T-helper 9 cell (primary cell): ENCODE results near the gene NEK10.

Experiments
- DNase-seq: peaks from one replicate; pipeline ENCODE4 v3.0.0-alpha.2; 2020

The NEK10 gene

DNA sequence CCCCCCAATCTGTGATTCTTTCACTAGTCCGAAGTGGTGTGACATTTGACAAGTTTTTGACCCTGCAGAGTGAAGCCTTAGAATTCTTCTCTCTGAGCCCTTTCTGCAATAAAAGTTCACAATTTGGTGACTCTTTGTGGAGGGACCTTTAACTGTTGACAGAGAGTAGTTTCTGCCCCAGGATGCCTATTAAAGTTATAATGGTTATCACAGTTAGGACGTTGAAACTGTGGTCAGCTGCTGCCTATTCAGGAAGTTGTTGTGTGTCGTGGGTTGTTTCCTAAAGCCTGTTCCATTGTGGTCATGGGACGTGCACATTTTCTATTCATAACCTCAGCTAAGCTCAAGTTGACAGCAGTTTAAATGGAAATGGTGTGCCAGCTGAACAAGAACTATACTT lies 274.5 kb downstream of the NEK10 start:
- no peak for DNase-seq

DNA sequence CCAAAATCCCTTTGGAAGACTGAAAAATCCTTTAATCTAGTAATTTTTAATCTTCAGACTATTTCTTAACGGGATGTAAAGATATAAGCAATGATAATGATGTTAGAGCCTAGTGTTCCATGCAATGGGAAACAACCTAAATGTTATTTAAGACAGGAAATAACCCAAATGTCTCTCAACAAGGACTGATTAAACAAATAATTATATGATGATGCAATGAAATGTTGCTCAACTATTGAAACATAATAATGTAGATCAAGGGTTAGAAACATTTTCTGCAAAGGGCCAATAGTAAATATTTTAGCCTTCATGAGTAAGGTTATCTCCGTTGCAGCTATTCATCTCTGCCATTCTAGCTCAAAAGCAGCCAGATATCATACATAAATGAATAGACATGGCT lies 275.4 kb downstream of the NEK10 start:
- DNase-seq: no peak

DNA sequence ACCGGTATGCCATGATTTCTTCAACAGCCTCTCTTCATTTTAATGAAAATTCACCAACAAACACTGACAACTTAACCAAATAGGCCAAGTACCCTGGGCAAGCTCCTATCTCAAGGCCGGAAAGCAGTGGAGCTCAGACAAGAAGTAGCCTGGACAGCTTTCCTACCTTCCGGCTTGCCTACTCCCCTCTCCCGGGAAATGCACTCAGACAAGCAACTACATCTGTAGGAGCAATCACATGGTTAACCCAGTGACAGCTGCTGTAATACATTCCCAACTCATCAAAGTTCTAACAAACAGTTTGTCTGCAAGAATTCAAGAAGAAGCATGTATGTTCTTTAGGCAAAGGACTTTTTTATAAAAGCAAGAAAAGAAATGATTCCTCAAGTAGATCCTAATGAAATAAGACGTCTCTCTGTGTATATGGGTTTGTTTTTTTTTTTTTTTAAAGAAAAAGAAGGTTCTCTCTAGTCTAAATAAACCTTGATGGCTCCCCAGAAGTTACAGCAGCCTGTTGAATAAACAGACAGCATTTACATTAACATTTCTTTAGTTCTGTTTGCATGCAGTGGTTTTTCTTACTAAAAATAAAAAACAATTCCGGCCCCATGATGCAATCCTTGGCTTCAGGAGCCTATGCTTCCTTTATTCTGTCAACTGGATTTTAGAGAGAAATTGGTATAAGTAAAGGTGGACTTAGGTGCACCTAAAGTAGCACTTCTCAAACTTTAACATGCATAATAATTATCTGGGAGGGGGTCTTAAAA lies 278.7 kb downstream of the NEK10 start:
- no peak for DNase-seq

DNA sequence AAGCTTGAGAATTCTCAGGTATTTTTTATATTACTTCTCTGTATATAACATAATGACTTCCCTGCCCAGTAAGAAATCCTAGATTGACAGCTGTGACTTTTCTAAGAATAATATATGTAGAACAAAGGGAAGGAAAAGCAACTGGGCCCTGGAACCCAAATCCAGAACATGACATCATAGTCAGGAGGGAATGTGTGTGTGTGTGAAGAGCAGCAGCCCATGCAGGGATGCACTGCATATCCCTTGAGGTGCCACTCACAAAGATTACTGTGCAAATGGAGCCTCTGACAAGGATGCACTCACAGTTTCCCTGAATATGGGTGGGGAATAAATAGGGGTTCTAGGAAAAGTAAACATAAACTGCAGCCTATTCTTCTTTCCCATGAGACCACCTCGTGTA lies 279.5 kb downstream of the NEK10 start:
- no peak for DNase-seq

DNA sequence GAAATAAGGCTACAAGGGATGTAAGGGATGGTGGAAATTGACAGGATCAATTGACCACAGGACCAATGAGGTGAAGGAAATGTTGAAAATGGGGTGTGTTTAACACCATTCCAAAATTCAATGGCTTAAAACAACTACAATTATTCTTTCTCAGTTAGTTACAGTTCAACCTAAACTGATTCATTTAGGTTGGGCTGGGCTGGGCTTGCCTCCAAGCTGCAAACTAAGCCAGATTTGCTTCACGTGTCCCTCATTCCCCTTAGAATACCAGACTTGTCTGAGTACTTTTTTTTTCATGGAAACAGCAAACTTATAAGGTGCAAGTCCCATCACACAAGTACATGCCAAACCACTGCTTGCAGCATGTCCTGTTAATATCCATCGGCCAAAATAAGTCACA lies 280.1 kb downstream of the NEK10 start:
- DNase-seq: no peak

DNA sequence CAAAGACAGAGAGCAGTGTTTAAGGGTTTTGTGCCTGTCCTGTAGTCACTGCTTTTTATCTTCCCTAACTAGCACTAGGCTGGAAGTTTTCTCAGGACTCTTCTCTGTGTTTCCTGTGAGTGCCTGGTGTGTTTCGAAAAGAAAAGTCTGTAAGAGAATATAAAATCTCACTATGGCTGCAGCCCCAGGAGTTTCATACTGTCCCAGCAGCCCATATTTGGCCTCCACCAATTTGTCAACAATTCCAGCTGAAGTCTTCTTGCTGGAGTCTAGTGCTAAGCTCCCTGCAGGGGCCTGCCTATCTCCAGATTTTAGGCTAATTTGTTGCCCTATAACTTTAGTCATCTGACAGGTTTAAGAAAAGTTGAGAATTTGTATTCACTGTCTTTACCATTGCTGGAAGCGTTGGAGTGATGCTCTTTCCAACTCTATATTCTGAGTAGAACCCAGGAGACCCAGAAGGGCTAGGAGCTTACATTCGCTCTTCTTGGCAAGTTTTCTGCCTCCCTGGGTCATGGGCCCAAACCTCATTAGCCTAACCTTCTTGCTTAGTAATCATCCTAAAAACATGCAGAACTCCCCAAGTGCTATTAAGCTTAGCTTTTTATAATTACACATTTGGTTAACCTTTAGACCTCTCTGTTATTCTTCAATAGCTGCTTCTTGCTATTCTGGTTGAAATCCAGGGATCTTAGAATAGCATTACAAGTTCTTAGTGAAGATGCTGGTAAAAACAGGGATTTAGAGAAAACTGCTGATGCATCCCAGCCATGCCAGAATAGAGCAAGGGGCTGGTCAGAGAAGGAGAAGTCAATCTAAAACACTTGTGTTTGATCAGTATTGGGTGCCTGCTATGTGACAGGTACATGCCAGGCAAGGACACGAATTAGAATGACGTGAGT lies 283.1 kb downstream of the NEK10 start:
- DNase-seq: no peak

DNA sequence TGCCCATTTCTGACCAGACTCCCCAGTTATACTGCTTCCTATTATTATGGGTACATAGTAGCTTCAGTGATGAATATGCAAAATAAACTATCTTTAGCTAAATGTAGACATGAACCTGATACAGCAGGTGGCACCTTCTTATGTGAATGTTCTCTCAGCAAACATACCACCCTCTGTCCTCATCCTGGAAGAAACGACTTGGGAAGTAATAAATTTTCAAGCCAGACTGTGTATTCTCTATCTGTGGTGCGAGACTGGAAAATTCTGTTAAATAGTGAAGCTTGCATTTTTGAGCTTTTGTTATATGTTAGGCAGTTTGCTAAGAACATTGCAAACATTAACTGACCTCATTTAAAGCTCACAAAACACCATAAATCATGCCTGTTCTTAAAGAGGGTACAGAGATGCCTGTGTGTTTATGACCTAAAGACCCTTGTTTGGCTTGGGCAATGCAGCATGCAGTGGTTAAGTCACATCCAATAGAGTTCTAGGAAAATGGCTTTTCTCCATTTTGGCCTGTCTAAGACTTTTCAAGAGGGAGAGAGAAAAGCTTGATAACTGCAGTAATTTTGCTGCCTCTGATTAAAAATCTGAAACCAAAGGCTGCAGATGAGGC lies 287.1 kb downstream of the NEK10 start:
- no peak for DNase-seq

DNA sequence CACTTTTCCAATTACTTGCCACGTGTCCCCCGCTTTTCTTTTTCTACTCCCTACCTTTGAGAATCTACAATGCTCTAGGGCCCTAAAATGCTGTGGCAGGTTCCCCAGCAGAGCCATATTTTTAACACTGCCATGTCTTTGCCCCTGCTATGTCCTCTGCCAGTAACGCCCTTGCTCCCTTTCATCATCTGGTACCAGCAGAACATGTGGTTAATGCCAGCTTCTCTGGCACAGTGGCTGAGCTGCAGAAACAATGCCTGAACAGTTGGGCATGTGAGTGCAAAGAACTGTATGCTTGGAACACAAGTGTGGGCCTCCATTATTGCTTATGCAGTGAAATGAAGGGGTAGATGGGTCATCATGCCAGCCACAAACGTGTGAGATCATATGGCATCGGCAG lies 287.6 kb downstream of the NEK10 start:
- DNase-seq: no peak

DNA sequence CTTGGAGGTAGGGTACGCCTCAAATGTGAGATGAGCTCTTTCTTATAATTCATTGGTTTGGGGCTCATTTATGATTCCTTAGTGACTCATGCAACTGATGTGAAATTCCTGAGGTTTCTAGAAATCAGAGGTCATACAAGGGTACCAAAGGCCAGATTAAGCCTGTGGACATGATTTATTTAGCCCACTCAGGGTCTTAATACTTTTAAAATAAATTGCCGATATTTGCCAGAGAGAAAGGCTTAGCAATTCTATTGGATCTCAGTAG lies 289.0 kb downstream of the NEK10 start:
- no peak for DNase-seq

DNA sequence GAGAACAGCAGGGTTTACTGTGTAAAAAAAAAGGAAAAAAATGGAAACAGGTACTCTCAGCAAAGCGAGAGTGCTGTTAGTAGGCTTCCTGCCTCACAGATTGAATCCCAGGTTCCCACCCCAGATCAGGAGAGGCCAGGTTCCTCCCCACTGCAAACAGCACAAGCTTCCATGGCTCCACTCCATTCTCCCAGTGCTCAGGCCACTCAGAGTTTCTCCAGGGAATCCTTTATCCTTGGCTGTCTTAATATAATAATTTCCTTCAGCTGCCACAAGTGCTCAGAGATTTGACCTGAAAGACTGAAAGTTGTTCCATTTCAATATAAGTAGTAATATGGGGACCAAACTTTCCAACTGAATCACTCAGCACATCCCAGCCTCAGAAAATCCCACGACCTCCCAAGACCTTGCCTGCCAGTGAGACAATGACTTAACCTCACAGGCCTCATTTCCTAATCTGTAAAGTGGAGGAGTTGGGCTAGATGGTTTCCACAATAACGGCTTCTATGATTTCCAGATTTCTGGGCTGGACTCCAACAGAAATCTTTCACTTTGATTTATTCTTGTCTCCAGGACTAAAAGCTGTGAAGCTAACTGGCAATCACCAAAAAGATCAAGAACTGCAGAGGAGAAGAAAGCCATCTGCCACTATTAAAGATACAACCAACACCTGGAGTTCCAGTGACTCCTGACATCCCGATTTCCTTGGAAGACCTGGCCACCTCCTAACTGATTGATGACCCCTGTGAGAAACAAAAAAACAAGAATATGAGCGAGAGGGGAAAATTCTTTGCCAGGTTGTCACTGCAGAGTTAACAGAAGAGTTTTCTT lies 289.5 kb downstream of the NEK10 start:
- no peak for DNase-seq

DNA sequence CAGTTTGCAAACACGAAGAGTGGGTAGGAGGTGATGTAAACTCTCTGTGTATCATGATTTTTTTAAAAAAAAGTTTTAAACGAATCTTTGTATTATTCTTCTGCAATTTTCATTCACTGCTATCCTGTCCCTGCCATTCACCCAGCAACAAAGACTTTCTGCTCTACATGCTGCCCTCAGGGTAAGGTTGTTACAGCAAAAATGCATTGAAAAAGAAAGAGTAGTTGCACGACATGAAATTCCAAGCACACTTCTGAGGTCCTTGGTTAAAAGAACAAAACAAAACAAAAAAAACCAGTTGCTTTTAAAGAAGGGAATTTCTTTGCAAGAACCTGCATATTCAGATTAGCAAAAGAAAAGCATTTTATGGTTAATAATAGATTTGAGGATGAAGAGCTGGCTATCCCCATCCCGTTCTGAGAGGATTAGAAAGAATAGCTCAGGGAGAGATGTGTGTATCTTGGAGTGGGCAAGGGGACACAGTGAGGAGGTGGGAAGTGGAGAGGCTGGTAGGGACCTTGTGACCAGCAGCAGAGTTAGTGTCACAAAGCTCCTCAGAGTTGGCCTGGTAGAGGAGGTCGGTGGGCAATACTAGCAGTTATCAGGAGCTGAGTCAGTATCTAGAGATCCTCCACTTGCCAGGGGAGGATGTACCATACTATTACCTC lies 290.8 kb downstream of the NEK10 start:
- DNase-seq: no peak

DNA sequence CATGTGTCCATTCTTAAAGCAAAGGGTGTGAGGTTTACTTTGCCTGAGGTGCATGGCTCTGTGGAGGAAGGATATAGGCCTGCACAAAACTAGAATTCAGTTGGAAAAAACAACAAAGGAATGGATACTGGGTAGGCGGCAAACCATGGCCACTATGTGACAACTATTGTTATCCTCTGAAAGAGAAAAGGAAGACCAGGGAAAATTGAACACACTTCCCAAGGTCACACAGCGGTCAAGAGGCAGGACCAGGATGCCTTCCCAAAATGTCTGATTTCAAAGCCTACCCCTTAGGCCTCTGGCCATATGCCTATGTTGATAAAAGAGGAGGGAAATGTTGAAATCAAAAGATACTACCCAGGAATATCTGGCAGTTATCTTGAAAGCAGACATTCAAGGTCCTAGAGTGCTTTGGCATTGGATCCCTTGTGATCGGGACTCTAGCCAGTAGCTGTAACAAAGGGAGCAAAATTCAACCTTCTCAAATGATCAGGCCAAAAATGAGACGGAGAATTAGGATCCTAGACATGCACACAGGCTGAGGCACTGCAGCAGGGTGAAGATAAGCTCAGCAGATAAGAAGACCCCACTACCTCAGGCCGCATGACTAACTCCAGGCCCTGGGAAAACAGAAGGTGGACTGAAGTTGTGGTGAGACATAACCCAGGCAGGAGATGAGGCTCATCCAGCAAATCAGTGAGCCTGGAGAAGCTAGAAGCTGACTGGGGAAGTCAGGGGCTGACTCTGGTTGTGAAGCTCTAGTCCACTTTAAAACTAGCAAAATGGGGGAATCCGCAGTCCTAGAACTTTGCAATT lies 292.2 kb downstream of the NEK10 start:
- no peak for DNase-seq

DNA sequence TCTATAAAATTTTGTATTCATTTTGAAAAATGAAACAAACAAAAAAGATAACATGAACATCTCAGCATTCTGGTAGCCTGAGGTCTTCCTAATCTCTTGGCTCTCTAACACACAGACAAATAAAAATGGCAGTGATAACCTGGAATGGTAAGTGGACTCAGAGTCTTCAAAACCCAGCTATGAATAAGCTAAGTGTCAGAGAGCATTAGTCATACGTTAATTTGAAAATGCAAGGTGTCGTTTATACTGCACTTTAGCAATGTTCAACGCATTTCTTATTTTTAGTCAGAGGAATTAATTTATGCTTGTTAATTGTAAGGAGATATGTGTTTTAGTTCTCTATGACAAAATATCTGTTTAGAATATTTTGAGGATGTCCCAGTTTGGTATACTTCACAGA lies 294.3 kb downstream of the NEK10 start:
- DNase-seq: no peak

DNA sequence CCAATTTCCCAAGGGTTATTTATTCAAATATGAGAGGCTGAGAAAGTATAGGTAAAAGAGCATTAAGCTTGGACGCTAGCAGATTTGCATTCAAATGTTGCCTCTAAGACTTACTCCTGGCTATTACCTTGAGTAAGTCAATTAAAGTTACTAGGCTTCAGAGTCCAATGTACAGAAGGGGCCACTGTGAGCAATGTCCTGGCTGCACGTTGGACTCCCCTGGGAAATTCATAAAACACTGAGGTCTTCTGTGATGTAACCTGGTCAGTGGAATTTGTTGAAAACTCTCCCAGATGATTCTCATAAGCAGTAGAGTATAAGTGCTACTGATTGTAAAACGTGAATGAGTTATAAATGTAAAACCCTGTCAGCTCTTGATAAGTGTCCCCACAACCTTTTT lies 295.3 kb downstream of the NEK10 start:
- DNase-seq: no peak

DNA sequence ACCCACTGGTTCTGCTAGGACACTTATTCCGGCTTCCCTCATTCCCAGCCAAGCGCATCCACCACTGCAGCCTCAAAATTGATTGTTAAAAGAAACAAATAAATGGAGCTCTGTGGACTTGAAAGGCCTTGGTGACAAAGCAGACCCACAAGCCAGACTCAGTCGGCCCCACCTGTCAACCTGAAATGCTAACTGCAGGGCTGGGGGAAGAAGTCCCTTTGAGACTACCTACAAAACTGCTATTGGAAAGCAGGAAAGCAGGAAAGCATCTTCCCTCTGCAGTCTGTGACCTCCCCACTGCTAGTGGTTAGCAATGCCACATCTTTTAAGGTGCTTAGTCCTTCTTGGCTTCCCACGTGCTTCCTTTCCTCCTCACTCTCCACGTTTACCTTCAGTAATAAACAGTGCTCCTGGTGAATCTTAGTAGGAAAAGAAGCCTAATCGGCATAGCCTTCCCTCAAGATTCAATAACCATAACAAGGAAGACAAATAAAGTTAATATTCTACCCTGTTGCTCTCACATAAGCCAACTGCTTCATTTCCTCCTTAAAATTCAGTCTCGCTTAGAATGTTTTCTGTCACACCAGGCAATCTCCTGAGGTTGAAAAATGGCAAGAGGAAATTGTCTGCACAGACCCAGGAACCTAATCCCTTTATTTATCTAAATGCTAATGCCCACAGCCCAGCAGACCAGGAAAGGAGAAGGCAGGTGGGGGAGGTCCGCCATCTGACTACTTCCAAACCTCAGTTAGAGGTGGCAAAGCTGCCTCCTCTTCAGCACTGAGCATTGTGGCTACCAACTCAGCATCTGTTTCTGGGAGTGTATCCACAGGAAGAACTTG lies 296.2 kb downstream of the NEK10 start:
- DNase-seq: no peak

DNA sequence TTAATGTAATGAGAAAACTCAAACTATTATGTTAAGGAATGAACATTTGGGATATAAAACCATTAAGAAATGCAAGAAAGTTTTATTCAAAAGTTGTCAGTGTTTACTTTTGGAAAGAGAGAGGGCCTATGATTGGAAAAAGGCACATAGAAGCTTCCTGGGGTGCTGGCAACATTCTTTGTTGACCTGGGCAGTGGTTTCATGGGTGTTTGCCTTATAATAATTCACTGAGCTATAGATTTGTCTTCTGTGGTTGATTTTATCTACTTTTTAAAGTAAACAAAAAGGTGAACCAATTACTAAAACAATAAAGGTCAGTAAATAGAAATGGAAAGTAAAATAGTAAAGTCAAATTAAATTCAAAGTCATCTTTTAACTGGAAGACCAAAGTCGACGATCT lies 308.8 kb downstream of the NEK10 start:
- no peak for DNase-seq
